HG03354 (cell line): ENCODE data around the gene DNAJC2.

ENCODE experiments used
- ATAC-seq: cut with Tn5 transposase; IDR thresholded peaks from one replicate; pipeline ENCODE4 v1.9.1; 2021; ENCODE audit warnings: mild to moderate bottlenecking; ENCODE audit not compliant: unreplicated experiment, poor library complexity, severe bottlenecking

Gene DNAJC2

GRCh38 chr7:103344453-103345149 lies at the start of gene DNAJC2:
TSS of gene DNAJC2 (minus strand) at chr7:103344767. CDS start at chr7:103344622, 145 bp downstream.
- ATAC-seq: peak; percentile 81

- ATAC-seq: no peak
Measured at GRCh38 chr7:103391976-103392375, 47.4 kb upstream of the DNAJC2 start.

- ATAC-seq: no peak
Measured at GRCh38 chr7:103391150-103391549, 46.6 kb upstream of the DNAJC2 start.

- ATAC-seq: no peak
Measured at GRCh38 chr7:103389263-103389662, 44.7 kb upstream of the DNAJC2 start.

GRCh38 chr7:103388469-103389140 lies 44.0 kb upstream of the DNAJC2 start:
- no peak for ATAC-seq

GRCh38 chr7:103387242-103387641 lies 42.7 kb upstream of the DNAJC2 start:
- ATAC-seq: no peak

GRCh38 chr7:103382032-103382402 lies 37.5 kb upstream of the DNAJC2 start:
- ATAC-seq: no peak

GRCh38 chr7:103381280-103382031 lies 36.9 kb upstream of the DNAJC2 start:
- no peak for ATAC-seq

- ATAC-seq: no peak
Measured at GRCh38 chr7:103380395-103381191, 36.0 kb upstream of the DNAJC2 start.

- ATAC-seq: no peak
Measured at GRCh38 chr7:103379270-103379975, 34.9 kb upstream of the DNAJC2 start.

GRCh38 chr7:103373866-103374643 lies 29.5 kb upstream of the DNAJC2 start:
- ATAC-seq: no peak

- ATAC-seq: no peak
Measured at GRCh38 chr7:103369432-103369831, 24.9 kb upstream of the DNAJC2 start.

- no peak for ATAC-seq
Measured at GRCh38 chr7:103349805-103350204, 5.2 kb upstream of the DNAJC2 start.

GRCh38 chr7:103348959-103349358 lies 4.4 kb upstream of the DNAJC2 start:
- no peak for ATAC-seq

GRCh38 chr7:103348452-103348851 lies 3.9 kb upstream of the DNAJC2 start:
- ATAC-seq: no peak

GRCh38 chr7:103347507-103348267 lies 3.1 kb upstream of the DNAJC2 start, which contains the start of gene PSMC2:
TSS of gene PSMC2 (plus strand) at chr7:103347643. CDS start at chr7:103347712, 69 bp downstream.
- ATAC-seq: peak; percentile 81

GRCh38 chr7:103346396-103346795 lies 1.8 kb upstream of the DNAJC2 start:
- ATAC-seq: no peak
